Measurements from ENCODE around the gene EHBP1L1.
"Not testable (repeated sequence)": the region's sequence is repeated elsewhere in the genome, so short reads cannot be mapped to it uniquely, and the experiment has no call there.

EHBP1L1 gene

DNA sequence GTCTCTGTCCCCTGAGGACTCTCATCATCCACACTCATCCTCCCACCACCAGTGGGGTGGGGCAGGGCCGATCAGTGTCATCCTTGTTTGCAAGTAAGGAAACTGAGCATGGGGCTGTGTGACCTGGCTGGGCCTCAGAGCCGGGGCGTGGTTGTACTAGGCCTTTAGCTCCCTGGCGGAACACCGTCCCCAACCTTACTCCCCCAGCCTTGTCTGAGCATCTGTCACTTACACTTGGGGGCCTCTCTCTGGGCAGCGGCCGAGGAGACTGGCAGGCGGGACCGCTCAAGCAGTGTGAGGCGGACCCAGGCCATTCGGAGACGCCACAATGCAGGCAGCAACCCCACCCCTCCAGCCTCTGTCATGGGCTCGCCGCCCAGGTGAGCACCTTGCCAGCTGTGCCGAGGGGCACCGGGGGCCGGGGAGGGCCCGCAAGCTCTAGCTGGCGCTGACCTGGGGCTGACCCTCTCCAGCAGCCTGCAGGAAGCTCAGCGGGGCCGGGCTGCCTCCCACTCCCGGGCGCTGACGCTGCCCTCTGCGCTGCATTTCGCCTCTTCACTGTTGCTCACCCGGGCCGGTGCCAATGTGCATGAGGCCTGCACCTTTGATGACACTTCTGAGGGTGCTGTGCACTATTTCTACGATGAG is 43.6 kb downstream of the EHBP1L1 start:
- no peak for DNase-seq

DNA sequence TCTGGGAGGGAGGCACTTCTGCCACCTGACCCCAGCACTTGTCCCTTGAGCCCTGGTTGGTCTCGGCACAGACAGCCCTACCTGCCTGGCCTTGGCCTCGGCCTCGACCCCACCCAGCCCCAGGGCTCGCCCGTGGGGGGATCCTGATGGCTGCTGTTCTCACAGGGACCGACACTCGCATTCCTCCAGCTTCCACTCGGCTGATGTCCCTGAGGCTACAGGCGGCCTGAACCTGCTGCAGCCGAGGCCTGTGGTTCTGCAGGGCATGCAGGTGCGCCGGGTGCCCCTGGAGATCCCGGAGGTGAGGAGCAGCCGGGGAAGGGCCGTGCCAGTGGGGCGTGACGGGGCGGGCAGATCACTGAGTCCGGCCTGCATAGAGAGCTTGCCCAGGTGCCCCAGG is 44.8 kb downstream of the EHBP1L1 start:
- no peak for DNase-seq

DNA sequence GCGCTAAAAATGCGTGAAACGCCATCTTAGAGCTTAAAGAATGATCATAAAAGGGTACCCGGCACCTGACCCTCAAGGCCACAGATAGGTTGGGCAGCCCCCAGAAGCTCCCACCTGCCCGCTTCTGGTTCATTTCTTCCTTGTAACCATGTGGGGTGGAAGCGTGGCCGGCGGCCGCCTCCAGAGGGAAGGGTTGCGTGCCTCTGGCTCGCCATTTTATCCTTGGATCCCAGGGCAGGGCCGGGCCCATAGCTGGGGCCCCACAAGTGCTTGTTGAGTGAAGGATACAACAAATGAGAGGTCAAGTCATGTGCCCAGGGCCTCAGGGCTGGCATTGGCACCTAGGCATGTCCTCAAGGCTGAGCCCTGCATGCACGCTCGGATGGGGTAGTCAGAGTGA is 45.6 kb downstream of the EHBP1L1 start:
- DNase-seq = no peak

DNA sequence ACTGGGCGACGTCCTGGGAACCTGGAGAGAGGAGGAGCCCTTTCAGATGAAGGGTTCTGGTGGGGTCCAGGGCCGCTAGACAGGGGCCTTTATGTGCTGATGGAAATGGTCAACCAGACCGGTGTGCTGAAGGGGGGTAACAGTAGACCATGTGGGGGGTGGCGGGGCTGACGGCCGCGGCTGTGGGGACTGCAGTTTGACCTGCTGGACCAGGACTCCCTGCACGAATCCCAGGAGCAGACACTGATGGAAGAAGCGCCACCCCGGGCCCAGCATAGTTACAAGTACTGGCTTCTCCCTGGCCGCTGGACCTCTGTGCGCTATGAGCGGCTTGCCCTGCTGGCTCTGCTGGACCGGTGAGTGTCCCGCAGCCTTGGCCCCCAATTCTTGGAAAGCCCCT is 46.2 kb downstream of the EHBP1L1 start:
- DNase-seq = no peak

DNA sequence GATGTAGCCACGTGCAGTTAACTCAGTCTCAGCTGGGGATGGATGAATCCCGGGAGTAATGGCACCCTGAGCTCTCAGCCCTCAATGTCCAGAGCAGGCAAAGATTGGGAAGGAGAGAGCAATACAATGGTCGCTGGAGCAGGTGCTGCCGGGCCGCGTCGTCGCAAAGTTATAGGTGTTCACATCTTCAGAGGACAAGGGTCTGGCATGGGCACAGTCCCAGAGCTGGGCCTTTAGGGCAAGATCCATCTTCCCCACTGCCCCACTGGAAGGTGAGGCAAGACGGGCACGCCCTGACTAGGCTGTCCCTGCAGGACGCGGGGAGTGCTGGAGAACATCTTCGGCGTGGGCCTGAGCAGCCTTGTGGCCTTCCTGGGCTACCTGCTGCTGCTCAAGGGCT is 47.3 kb downstream of the EHBP1L1 start:
- no peak for DNase-seq

DNA sequence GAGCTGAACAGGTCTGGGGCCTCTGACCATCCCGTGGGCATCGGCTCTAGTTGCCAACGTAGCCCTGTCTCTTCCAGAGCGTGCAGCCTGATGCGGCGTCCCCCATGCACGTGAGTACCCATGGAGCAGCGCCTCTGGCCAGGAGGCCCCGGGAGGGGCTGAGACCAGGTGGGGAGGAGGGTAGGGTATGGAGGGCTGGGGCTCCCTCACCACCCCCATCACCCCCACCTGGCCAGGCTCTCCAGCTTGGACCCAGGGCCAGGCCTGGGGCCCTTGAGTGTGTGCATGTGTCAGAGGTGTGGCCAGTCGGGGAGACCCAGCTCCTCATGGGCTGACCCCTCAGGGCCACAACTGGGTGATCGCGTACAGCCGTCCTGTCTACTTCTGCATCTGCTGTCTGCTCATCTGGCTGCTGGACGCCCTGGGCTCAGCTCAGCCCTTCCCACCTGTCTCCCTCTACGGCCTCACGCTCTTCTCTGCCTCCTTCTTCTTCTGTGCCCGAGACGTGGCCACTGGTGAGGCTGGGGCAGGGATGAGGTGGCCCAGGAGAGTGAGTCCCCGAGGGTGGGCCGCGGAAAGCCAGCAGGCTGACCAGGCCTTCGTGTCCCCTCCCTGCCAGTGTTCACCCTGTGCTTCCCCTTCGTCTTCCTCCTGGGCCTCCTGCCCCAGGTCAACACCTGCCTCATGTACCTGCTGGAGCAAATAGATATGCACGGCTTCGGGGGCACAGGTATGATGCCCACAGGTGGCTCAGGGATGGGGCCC is 48.2 kb downstream of the EHBP1L1 start:
- no peak for DNase-seq

DNA sequence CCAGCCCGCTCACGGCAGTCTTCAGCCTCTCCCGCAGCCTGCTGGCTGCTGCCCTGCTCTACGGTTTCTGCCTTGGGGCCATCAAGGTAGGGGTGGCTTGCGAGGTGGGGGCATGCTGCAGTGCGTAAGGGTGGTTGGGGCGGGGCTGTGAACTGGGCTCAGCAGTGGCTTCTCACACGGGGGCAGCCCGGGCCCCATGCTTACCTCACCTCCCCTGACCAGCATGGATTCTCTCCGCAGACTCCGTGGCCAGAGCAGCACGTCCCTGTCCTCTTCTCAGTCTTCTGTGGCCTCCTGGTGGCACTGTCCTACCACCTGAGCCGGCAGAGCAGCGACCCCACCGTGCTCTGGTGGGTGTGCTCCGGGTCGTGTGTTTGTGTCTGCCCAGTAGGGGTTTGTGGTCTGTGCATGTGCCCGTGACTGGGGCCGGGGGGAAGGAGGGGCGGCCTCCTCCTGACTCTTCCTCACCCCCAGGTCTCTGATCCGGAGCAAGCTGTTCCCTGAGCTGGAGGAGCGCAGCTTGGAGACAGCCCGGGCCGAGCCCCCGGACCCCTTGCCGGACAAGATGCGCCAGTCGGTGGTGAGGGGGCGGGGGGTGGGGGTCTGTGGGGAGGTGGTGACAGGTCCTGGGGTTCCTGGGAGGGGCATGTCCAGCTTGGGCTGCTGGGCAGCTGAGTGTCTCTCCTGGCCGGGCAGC is 49.2 kb downstream of the EHBP1L1 start:
- DNase-seq = no peak

DNA sequence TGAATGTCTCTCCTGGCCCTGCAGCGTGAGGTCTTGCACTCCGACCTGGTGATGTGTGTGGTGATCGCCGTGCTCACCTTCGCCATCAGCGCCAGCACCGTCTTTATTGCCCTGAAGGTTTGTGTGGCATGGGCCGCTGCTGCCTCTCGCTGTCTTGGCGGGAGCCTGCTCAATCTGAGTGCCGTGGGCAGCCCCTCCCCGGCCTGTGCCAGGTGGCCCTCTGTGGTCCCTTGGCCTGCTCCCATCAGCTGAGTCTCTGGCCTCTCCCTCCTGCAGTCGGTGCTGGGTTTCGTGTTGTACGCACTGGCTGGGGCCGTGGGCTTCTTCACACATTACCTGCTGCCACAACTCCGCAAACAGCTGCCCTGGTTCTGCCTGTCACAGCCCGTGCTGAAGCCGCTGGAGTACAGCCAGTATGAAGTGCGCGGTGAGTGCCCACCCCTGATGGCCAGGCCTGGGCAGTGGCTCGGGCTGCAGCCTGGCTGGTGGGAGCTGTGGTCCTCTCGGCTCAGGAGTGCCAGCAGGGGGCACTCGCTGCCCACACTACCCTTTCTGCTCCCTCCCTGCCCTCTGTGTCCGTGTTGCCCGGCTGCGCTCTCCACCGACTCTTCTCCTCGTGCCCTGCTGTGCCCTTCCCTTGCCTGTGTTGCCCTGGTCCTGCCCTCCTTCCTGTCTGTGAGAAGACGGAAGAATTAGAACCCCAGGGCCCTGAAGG is 49.9 kb downstream of the EHBP1L1 start:
- DNase-seq = peak; percentile 16

DNA sequence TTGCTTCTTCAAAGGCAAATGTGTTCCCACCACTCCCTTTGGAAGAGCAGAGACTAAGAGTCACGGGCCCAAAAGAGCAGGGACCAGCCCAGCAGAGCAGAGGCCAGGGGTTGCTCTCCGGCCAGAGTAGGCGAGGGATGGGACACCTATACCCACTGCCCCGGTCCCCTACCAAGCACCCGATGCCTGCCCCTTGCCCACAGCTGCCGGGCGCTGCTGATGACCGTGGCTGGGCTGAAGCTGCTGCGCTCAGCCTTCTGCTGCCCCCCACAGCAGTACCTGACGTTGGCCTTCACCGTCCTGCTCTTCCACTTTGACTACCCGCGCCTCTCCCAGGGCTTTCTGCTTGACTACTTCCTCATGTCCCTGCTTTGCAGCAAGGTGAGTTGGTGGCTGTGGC is 51.3 kb downstream of the EHBP1L1 start:
- DNase-seq = no peak

DNA sequence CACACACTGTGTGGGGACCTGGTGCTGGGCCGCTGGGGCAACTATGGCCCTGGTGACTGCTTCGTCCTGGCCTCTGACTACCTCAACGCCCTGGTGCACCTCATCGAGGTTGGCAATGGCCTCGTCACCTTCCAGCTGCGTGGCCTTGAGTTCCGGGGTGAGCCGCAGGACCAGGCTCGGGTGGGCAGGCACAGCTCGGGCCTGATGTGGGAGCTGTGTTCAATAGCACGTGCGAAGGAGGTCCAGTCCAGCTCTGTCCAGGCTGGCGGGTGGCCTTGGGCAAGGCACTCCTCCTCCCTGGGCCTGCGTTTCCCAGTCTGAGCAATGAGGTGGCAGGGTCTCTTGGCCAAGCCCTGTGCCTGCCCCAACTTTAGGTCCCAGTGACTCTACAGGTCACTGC is 53.7 kb downstream of the EHBP1L1 start:
- no peak for DNase-seq

DNA sequence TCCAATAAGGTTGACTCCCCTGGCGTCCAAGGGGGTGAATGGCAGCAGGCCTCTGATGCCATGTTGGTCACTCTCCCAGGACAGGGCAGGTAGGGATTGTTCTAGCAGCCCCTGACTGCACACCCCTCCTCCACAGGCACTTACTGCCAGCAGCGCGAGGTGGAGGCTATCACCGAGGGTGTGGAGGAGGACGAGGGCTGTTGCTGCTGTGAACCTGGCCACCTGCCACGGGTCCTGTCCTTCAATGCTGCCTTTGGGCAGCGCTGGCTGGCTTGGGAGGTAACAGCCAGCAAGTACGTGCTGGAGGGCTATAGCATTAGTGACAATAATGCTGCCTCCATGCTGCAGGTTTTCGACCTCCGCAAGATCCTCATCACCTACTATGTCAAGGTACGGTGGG is 54.4 kb downstream of the EHBP1L1 start:
- no peak for DNase-seq

DNA sequence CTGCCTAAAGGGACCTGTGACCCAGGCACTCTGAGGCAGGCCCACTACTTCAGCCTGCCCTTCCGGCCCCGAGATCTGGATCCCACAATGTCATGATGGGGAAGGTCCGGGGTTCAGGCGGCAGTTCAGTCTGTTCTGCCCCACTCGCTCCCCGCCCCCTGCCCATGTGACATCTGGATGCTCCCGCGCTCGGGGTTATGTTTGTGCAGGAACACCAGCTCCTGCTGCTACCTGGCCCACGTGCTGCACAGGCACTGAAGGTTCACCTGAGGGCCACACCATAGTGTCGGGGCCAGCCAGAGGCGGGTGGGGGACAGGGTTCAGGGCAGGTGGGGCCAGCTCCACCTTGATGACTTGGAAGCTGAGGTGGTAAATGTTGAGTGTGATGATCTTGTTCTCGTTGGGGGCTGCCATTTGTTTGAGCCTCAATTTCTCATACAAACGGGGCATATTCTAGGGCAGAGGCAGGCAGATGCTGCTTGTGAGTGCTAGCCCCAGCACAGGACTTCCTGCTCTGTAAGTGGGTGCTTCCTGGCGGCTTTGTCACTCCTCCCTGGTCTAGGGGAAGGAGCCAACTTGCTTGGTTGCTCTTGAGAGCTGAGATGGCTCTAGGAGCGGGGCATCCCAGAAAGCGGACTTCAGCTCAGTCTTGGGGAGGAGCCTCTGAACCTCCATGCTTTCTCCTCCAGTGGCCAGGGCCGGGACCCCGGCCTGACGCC is 57.7 kb downstream of the EHBP1L1 start:
- no peak for DNase-seq

DNA sequence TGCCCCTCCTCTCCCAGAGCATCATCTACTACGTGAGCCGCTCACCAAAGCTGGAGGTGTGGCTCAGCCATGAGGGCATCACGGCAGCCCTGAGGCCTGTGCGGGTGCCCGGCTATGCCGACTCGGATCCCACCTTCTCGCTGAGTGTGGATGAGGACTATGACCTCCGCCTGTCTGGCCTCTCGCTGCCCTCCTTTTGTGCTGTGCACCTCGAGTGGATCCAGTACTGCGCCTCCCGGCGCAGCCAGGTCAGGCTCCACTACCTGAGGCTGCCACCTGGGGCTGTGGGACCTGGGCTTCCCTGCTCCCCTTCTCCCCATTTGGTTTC is 58.2 kb downstream of the EHBP1L1 start:
- DNase-seq = no peak

DNA sequence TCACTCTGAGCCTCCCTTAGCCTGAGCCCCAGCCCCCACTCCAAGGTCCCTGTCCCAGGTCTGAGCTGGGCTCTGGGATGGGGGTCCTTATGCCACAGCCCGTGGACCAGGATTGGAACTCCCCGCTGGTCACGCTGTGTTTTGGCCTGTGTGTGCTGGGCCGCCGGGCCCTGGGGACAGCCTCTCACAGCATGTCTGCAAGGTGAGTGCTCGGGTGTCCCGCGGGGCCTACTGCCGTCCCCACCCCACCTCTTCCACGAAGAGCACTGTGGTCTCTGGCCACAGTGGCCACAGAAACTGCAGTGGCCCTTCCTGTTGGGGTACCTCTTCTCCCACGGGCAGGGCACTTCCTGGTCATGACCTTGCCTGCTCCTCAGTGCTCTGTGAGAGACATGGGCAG is 58.6 kb downstream of the EHBP1L1 start:
- no peak for DNase-seq

DNA sequence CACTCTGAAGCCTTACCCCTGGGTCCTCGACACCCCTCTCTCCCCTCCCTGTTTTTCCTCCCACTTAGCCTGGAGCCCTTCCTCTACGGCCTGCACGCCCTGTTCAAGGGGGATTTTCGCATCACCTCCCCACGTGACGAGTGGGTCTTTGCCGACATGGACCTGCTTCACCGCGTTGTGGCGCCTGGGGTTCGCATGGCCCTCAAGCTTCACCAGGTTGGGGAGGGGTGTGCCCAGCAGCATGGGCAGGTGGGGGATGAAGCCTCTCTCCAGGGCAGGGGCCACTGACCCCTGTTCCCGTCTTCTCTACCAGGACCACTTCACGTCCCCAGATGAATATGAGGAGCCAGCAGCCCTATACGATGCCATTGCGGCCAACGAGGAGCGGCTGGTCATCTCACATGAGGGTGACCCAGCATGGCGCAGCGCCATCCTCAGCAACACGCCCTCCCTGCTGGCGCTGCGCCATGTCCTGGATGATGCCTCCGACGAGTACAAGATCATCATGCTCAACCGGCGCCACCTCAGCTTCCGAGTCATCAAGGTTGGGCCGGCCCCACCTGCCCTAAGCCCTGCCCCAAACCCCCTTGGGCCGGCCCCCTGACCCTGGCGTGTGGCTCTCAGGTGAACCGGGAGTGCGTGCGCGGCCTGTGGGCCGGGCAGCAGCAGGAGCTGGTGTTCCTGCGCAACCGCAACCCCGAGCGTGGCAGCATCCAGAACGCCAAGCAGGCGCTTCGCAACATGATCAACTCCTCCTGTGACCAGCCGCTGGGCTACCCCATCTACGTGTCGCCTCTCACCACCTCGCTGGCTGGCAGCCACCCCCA is 59.3 kb downstream of the EHBP1L1 start:
- DNase-seq = no peak

DNA sequence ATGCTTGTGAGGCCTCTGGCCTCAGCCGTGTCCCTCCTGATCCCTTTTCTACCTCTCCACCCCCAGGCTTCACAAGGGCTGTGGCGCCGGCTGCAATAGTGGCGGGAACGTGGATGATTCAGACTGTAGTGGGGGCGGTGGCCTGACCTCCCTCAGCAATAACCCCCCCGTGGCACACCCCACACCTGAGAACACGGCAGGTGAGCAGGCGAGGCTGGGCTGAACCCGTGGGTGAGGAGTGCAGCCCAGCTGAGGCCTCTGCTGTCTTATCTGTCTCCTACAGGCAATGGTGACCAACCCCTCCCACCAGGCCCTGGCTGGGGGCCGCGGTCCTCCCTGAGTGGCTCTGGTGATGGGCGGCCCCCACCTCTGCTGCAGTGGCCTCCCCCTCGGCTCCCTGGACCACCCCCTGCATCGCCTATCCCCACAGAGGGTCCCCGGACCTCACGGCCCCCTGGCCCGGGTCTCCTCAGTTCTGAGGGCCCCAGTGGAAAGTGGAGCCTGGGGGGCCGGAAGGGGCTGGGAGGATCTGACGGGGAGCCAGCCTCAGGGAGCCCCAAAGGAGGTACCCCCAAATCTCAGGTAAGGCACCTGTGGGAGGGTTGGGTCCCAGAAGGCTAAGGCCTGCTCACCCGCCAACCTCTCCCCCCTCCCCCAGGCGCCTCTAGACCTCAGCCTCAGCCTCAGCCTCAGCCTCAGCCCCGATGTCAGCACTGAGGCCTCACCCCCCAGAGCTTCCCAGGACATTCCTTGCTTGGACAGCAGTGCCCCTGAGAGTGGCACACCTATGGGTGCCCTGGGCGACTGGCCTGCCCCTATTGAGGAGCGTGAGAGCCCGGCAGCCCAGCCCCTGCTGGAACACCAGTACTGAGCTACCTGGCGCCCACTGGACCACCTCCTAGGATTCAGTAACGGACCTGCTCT is 60.5 kb downstream of the EHBP1L1 start:
- DNase-seq = no peak

DNA sequence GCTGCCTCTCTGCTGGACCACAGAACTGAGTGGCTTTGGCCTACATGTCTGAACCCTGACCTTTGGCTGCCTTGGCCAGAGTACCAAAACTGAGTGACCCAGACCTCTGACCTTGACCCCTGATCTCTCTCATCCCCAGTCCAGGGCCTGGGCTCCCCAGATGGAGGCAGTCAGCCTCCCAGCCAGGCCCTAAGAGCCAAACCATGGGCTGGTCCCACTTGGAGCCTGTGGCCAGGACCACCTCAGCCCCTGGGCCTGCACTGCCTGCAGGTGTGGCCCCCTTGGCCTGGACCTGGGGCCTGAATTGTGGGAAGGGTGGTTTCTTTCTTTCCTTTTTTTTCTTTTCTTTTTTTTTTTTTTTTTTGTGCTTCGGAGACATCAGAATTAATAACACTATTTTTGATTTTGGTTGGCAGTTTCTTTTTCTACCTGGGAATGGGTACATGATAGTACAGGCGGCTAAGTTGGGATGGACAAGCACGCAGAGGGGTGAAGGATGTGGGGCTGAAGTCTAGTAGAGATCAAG is 61.2 kb downstream of the EHBP1L1 start:
- no peak for DNase-seq

DNA sequence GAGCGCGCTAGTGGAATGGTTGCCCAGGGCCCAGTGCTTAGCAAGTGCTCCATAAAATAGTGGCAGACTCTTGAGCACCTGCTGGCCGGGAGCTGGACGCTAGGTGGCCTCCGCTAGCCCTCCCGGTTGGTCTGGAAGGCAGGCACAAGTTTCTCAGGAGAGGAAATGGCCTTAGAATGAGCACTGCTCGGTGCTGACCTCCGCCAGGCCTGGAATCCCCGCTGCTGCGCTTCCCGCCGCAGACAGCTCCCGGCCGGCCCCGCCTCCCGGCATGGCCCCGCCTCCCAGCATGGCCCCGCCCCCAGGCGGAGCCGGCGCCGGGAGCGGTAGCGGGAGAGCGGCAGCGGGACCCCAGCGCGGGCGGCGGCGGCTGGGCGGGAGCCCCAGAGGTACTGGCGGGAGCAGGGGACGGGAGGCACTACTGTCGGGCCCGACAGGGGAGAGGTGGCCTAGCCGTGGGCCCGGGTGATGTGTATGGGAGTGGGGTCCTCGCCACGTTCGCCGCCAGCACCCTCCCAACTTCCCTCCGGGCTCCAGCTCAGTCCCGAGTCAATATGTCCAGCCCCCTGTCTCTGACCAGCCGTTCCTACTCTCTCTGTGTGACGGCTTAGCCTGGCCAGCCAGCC is 62.1 kb downstream of the EHBP1L1 start, which contains the start of gene SIPA1:
SIPA1 (plus strand) TSS at position 308 of the 626 bp plus-strand sequence. CDS start 2,821 bp downstream, outside the sequence.
- peak; percentile 73 for DNase-seq

DNA sequence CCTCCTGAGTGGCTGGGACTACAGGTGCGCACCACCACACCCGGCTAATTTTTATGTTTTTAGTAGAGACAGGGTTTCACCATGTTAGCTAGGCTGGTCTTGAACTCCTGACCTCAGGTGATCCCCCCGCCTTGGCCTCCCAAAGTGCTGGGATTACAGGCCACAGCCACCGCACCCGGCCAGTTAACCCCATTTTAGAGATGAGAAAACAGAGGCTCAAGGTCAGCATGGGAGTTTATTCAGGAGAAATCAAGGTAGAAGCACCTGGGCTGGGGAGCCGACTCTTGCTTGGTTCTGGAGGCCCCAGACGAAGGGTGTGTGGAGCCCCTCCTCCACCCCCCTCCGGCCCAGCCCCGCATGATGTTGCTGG is 63.4 kb downstream of the EHBP1L1 start:
- not testable (repeated sequence) for DNase-seq
